SH-SY5Y (cell line): ENCODE data around the gene RSBN1L.

Source experiments
- GATA2 ChIP-seq: IDR thresholded peaks from 2 replicates; pipeline ENCODE4 v1.6.1; 2011; ENCODE audit warnings: mild to moderate bottlenecking, low read depth, low read length
- GATA3 ChIP-seq: IDR thresholded peaks from 2 replicates; pipeline ENCODE4 v1.6.1; 2011; ENCODE audit warnings: low read depth, mild to moderate bottlenecking, low read length, moderate library complexity

The RSBN1L gene

GRCh38 chr7:77765906-77766800 lies 69.9 kb downstream of the RSBN1L start:
- TF ChIP-seq GATA2 = no peak
- TF ChIP-seq GATA3 = no peak

- TF ChIP-seq GATA3 (no peak), GATA2 (no peak)
Measured at GRCh38 chr7:77766801-77767605, 70.7 kb downstream of the RSBN1L start.

- TF ChIP-seq GATA3 (no peak), GATA2 (no peak)
Measured at GRCh38 chr7:77770316-77770715, 74.1 kb downstream of the RSBN1L start.

- TF ChIP-seq GATA2 = no peak
- no peak for TF ChIP-seq GATA3
Measured at GRCh38 chr7:77771901-77772300, 75.6 kb downstream of the RSBN1L start.

- TF ChIP-seq GATA2 (no peak), GATA3 (no peak)
Measured at GRCh38 chr7:77778535-77778934, 82.3 kb downstream of the RSBN1L start.

GRCh38 chr7:77782383-77782782 lies 86.1 kb downstream of the RSBN1L start:
- TF ChIP-seq GATA3 (no peak), GATA2 (no peak)

GRCh38 chr7:77783111-77783510 lies 86.9 kb downstream of the RSBN1L start:
- no peak for TF ChIP-seq GATA3
- TF ChIP-seq GATA2 = no peak

GRCh38 chr7:77783545-77783944 lies 87.3 kb downstream of the RSBN1L start:
- no peak for TF ChIP-seq GATA3

GRCh38 chr7:77786018-77786417 lies 89.8 kb downstream of the RSBN1L start:
- no peak for TF ChIP-seq GATA2
- TF ChIP-seq GATA3 = no peak

- TF ChIP-seq GATA3 = no peak
- no peak for TF ChIP-seq GATA2
Measured at GRCh38 chr7:77786741-77787140, 90.5 kb downstream of the RSBN1L start.

GRCh38 chr7:77788327-77788902 lies 92.2 kb downstream of the RSBN1L start:
- TF ChIP-seq GATA2 (no peak), GATA3 (no peak)

- TF ChIP-seq GATA3 = no peak
- TF ChIP-seq GATA2 = no peak
Measured at GRCh38 chr7:77791336-77791735, 95.1 kb downstream of the RSBN1L start.

- TF ChIP-seq GATA2 = no peak
- no peak for TF ChIP-seq GATA3
Measured at GRCh38 chr7:77791956-77792355, 95.7 kb downstream of the RSBN1L start.

- TF ChIP-seq GATA2 (no peak), GATA3 (no peak)
Measured at GRCh38 chr7:77794000-77794399, 97.7 kb downstream of the RSBN1L start.
